GM19324 (cell line): ENCODE data around the gene PEAK3.
"Not testable (repeated sequence)": the region's sequence is repeated elsewhere in the genome, so short reads cannot be mapped to it uniquely, and the experiment has no call there.

ENCODE experiments used
- ATAC-seq: cut with Tn5 transposase; IDR thresholded peaks from one replicate; pipeline ENCODE4 v1.9.1; 2021; ENCODE audit warnings: mild to moderate bottlenecking, moderate library complexity; ENCODE audit not compliant: unreplicated experiment, low FRiP score

The PEAK3 gene

GRCh38 chr19:2289714-2290435 lies 7.9 kb upstream of the PEAK3 start:
- no peak for ATAC-seq

- ATAC-seq = no peak
Measured at GRCh38 chr19:2288818-2289713, 7.1 kb upstream of the PEAK3 start.

DNA sequence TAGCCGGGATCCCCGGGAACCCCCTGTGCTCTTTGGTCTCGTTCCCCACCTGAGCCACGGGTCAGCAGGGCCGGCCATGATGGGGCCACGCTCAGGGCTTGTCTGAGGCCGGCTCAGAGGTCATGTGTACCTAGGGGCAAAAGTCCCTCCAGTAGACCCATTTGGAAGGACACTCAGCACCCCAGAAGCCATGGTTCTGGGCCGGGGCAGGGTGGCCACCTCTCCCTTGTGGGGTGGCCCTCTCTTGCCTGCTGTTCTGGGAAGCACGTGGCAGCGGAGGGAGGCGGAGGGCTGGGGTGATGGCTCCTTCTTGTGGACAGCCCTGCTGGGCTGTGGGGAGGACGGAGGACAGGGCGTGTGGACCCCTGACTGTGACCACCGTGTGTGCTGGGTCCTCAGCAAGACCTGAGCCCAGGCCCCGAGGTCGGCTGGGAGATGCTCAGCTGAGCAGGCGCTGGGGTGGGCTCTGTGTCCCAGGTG lies 6.4 kb upstream of the PEAK3 start:
- ATAC-seq = no peak

GRCh38 chr19:2287585-2288337 lies 5.8 kb upstream of the PEAK3 start:
- ATAC-seq = no peak

- ATAC-seq = no peak
Measured at GRCh38 chr19:2286402-2287140, 4.6 kb upstream of the PEAK3 start.

- no peak for ATAC-seq
Measured at GRCh38 chr19:2283835-2284507, 2.0 kb upstream of the PEAK3 start.

GRCh38 chr19:2282862-2283237 lies 875 bp upstream of the PEAK3 start:
- ATAC-seq = no peak

DNA sequence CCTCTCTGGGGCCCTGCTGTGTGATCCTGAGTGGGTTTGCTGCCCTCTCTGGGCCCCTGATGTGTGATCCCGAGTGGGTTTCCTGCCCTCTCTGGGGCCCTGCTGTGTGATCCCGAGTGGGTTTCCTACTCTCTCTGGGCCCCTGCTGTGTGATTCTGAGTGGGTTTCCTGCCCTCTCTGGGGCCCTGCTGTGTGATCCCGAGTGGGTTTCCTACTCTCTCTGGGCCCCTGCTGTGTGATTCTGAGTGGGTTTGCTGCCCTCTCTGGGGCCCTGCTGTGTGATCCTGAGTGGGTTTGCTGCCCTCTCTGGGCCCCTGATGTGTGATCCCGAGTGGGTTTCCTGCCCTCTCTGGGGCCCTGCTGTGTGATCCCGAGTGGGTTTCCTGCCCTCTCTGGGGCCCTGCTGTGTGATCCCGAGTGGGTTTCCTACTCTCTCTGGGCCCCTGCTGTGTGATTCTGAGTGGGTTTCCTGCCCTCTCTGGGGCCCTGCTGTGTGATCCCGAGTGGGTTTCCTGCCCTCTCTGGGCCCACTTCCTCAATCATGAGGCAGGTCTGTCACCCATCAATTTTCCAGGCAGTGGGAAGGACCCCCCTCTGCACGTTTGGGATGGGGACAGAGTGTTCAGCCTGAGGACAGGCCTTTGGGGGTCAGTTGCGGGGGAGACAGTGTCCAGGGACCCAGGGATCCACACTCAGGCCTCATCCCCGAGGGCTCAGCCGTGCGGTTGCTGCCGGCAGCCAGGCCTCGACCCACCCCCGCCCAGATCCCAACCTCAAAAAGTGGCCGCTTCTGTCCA lies 512 bp downstream of the PEAK3 start:
- ATAC-seq = not testable (repeated sequence)

DNA sequence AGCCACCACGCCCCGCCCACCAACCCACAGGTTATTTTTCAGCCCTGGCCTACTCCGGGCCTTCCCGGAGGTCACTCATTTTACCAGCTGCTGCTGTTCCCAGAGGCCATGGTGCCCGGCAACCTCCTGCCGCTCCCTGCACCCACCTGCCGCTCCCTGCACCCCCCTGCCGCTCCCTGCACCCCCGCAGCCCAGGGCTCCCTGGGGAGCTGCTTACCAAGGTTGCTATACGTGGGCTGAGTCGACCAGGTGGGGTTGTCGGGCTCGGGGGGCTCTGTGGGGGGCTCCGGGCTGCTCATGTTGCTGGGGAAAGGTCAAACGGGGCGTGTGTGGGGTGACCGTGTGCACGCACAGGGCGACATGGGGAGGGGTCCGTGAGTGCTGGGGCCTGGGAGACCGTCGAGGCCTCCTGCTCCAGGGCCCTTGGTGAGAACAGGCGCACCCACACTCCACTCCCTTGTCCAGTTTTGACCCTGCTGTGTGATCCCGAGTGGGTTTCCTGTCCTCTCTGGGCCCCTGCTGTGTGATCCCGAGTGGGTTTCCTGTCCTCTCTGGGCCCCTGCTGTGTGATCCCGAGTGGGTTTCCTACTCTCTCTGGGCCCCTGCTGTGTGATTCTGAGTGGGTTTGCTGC lies 1.2 kb downstream of the PEAK3 start:
- ATAC-seq = no peak

- no peak for ATAC-seq
Measured at GRCh38 chr19:2278459-2279158, 3.4 kb downstream of the PEAK3 start.

- no peak for ATAC-seq
Measured at GRCh38 chr19:2277138-2277537, 4.8 kb downstream of the PEAK3 start.

DNA sequence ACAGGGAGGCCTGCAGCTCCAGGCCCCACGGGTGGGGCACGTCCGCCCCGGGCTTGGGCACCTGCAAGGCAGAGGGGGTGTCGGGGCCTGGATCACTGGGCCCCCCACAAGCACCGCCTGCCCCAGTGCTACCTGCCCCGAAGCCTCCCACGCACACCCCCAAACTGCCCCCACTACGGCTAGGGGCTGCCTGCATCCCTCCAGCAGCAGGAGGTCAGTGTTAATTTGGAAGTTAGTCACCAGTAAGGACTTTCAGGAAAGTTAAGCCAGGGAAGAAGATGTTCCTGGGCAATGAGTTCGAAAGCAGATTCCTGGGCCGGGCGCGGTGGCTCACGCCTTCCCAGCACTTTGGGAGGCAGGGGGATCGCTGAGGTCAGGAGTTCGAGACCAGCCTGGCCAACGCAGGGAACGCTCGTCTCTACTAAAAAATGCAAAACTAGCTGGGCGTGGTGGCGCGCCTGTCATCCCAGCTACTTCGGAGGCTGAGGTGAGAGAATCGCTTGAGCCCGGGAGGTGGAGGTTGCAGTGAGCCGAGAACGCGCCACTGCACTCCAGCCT lies 5.5 kb downstream of the PEAK3 start:
- no peak for ATAC-seq

DNA sequence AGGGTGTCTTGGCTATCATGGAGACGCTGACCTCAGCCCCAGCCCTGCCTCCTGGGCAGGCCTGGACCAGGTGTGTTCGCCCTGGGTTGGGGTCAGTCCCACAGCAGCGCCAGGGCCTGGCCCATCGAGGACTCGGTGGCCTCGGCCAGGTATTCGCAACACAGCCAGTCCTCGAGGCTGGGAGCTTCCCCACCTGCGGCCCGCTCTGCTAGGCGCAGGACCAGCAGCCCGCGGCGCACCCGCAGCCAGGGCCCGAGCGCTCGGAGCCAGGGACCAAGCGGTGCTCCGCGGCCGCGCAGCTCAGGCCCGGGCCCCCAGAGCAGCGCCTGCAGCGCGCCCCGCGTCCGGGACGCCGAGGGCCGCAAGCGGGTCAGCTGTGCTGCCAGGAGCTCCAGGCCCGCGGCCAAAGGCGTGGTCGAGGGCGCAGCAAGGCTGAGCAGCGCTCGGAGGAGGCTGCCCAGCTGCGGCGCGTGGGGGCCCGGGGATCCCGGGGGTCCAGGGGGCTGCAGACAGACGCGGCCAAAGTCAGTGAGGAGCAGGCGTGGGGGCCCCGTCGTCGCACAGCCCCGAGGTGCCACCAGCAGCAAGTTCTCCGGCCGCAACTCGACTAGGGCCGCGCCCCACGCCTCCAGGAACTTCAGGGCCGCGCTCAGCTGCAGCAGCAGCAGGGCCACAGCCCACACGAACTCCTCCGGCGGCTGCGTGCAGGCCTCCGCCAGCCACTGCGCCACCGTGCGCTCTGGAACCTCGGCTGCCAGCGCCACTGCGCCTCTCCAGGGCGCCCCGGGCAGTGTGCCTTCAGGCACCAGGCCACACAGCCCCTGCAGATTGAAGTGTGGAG lies 6.2 kb downstream of the PEAK3 start:
- ATAC-seq = no peak

DNA sequence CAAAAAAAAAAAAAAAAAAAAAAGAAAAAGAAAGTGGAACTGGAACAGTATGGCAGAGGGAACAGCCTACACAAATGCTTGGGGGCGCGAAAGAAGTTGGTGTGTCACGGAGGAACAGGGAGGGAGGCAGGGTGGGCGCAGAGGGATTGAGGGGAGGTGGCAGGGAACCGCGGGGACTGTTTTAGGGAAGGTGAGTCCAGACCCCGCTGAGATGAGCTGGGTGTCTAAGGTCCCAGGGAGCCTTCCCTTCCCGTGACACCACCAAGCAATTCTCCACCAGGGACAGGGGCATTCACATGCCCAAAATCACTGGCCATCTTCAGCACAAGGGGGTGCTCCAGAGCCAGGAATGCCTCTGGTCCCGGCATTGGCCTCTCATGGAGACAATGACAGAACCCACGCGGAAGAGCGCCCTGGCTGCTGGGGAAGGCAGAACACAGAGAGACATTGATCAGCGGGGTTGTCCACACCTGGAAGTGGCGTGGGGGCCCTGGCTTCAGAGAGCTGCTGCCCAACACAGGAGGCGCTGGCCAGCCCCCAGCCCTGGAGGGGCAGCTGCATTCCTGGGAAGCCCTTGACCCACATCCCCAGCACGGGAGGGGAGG lies 6.9 kb downstream of the PEAK3 start:
- no peak for ATAC-seq

DNA sequence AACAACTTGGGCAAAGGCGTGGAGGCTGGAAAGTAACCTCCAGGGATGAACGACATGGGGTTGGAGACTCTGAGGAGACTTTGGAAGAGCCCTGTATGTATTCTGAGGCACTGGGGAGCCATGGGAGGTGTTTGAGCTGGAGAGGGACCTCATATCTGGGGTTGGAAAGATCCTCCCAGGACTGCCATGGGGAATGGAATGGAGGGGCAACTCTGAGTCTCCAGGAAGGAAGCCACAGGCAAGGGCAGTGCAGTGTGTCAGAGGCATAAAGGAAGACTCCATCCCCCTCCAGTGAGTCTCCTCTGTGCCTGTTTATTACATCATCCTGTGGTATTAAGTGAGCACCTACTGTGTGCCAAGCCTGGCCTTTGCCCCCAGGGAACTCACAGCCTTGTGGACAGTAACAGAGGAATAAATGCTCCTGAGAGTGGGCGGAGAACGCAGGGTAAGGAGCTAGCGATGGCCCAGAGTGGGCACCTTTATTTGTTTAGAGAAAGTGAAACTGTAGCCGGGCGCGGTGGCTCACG lies 7.7 kb downstream of the PEAK3 start:
- ATAC-seq = no peak
